ENCODE data around the gene ZNF236.
"Not testable (repeated sequence)": the region's sequence is repeated elsewhere in the genome, so short reads cannot be mapped to it uniquely, and the experiment has no call there.

The ZNF236 gene

GRCh38 chr18:76914314-76914713, 92.0 kb downstream of the ZNF236 start:
- DNase-seq, result no peak

- no peak for DNase-seq
Observed at GRCh38 chr18:76914796-76915195, 92.4 kb downstream of the ZNF236 start.

- DNase-seq, result no peak
Observed at GRCh38 chr18:76915456-76915855, 93.1 kb downstream of the ZNF236 start.

- no peak for DNase-seq
Observed at GRCh38 chr18:76920974-76921373, 98.6 kb downstream of the ZNF236 start.

- DNase-seq, result peak; percentile 60
Observed at GRCh38 chr18:76922107-76922506, 99.8 kb downstream of the ZNF236 start.

GRCh38 chr18:76923485-76924085, 101.2 kb downstream of the ZNF236 start:
- no peak for DNase-seq

GRCh38 chr18:76925501-76925900, 103.1 kb downstream of the ZNF236 start:
- no peak for DNase-seq

GRCh38 chr18:76927223-76927725, 104.9 kb downstream of the ZNF236 start:
- no peak for DNase-seq

GRCh38 chr18:76928179-76928868, 106.0 kb downstream of the ZNF236 start:
- no peak for DNase-seq

GRCh38 chr18:76931171-76931570, 108.8 kb downstream of the ZNF236 start:
- DNase-seq, result no peak

- no peak for DNase-seq
Observed at GRCh38 chr18:76932026-76932819, 109.9 kb downstream of the ZNF236 start.

GRCh38 chr18:76935722-76936337, 113.5 kb downstream of the ZNF236 start:
- no peak for DNase-seq

- no peak for DNase-seq
Observed at GRCh38 chr18:76936877-76937276, 114.5 kb downstream of the ZNF236 start.

GRCh38 chr18:76937597-76937996, 115.2 kb downstream of the ZNF236 start:
- DNase-seq, result no peak

- DNase-seq, result no peak
Observed at GRCh38 chr18:76938619-76939018, 116.3 kb downstream of the ZNF236 start.

- no peak for DNase-seq
Observed at GRCh38 chr18:76941284-76941683, 118.9 kb downstream of the ZNF236 start.

GRCh38 chr18:76943542-76944339, 121.4 kb downstream of the ZNF236 start:
- no peak for DNase-seq

- not testable (repeated sequence) for DNase-seq
Observed at GRCh38 chr18:76944346-76944745, 122.0 kb downstream of the ZNF236 start.

- DNase-seq, result no peak
Observed at GRCh38 chr18:76948345-76948744, 126.0 kb downstream of the ZNF236 start.

- no peak for DNase-seq
Observed at GRCh38 chr18:76951456-76952247, 129.3 kb downstream of the ZNF236 start.

- no peak for DNase-seq
Observed at GRCh38 chr18:76952747-76953146, 130.4 kb downstream of the ZNF236 start.

GRCh38 chr18:76953156-76953555, 130.8 kb downstream of the ZNF236 start:
- DNase-seq, result no peak
